Ramos (cell line): Measurements from ENCODE around the gene SERGEF.

Experiments used
- in situ Hi-C: fragments of 300-500 bp; cut with MboI; formaldehyde crosslinking; loops from one replicate; pipeline ENCODE4 v1.14.3; 2022; ENCODE audit warnings: low sequenced_read_pairs; ENCODE audit not compliant: unreplicated experiment

Gene SERGEF

DNA sequence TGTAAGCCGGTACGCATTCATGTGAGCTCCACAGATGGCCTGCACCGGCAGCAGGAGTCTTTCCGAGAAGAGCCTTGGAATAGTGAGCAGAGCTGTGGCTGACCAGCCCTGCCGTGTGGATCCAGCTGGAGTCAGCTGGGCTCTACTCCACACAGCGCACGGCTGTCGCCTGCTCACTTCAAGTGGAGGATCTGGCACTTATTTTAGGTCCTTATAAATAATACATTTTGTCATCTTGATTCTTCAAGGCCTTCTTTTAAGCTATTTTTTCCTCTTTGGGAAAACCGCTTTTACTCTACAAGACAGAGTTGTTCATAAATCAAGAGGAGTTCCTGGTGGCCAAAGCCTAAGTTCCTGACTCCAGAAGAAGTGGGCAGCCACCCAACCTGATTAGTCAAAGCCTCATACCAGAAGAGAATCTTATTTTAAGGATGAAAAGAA, 184.5 kb downstream of the SERGEF start:
- in situ Hi-C loops, result no loop called here

DNA sequence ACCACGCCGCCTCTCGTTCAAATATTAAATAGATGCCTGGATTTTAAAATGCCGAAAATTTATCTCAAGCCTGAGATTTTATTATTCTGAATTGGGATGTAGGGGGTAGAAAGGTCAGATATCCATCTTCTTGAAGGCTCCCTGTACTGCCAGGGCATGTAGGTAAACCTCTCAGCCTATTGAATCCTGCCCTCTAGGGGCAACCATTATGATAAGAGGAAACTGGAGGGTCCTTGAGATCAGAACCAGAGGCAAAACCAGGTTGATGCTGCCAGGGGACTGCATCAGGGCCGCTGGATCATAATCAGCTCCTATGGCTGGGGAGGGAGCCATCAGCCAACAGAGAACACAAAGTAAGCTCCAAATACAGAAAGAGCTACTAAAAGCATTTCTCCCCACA, 185.8 kb downstream of the SERGEF start:
- in situ Hi-C loops, result no loop called here

- in situ Hi-C loops, result no loop called here
Observed at GRCh38 chr11:17822401-17822781, 190.5 kb downstream of the SERGEF start.

DNA sequence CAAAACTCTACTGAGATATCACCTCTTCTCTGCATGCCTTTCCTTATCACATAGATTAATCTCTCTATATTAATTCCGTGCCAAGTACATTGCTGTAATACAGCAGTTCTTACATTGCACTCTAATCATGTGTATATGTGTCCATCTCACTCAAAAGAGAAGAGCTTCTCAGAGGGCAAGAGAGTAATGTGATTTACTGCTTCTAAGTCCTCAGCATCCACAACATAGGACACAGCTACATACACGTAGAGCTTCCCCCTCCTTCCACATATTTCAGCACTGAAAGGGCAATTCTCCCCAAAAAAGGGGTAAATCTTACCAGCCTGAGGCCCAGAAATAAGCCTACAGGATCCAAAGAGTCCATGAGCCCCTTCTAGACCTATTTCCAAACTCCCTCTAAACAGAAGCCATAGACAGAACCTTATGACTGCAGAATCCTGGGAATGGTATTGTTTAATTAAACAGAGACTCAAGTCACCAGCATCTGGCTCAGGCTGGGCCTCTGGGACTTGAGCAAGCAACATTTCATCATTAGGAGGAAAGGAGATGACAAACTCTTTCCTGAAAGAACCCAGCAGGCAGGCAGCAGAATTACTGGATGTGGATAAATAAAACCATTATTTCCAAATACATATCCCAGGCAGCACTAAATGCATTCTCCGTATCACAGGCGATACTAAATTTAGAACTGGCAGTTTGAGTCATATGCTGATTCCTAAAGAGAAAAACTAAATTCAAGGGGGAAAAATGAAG, 191.0 kb downstream of the SERGEF start:
- in situ Hi-C loops, result no loop called here

- in situ Hi-C loops, result no loop called here
Observed at GRCh38 chr11:17816232-17816931, 196.5 kb downstream of the SERGEF start.

GRCh38 chr11:17814546-17814945, 198.3 kb downstream of the SERGEF start:
- in situ Hi-C loops, result no loop called here

DNA sequence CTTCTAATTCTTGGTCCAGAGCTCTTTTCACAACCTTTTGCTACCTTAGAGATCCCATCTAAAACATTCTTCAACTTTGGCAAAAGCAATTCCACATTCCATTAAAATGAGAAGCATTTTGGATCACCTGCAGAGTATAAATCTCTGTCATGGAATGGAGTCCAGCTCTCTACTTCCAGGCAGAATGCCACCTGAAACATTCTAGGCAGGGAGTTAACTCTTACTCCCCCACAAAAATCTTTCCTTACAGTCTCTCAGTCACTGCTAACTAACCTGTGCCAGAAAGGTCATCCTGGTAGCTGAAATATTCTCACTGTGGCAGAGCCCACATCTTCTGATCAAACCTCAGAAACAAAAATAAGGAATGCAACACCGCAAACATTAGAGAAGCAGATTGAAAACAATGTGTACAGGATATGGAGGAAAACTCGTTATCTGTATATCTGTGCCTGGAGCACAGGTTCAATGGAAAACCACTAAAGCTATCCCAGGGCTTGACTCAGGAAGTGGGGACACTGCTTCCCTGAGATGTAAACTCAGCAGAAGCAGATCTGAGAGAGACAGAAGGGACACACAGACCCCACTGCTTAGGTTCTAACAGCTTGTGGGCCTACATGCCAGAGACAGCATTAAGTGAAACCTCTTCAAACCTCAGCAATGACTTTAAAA, 199.3 kb downstream of the SERGEF start:
- in situ Hi-C loops, result no loop called here

DNA sequence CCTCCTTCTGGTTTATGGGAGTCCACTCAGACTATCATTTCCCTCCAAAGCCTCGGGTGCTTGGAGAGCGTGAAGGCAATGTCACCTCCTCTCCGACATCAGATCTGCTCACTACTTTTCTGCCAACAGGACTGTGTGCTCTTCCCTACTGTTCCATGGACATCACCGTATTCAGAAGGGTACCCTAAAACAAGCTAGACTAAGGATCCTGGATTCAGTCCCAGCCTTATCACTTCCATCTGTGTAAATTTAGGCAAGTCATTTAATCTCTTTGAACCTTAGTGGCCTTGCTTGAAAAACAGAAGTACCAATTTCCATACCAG, 200.0 kb downstream of the SERGEF start:
- in situ Hi-C loops, result no loop called here

DNA sequence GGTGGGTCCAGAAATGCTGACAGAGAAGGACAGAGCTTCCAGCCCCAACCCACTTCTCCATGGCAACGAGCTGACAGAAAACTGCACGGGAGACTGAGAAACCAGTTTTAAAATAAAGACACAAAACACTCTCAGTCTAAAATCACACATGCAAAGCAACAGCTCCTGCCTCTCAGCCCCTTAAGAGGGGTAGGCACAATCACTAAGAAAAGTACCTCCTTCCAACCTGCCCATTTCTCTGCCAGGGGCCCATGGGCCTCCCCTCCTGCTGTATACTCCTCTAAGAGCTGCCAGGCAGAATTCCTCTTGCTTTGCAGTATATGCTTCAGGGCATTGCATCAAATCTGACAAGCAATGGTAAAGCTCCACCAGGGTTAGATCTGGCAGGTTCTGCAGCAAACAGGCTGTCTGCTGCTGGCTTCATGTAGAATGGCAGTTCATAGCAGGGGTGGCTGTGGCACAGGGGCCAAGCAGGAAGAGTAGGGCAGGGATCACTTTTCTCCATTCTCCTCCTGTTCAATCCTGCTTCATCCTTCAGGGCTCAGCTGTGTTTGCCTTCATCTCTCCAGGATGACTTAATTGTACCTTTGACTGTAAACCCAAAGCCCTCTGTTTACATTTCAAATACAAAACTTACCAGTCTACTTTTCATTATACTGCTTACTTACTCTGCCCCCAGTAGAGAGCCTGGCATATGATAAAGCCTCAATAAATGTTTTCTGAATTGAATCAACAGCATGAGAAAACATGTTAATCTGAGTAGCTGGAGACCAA, 200.6 kb downstream of the SERGEF start:
- in situ Hi-C loops, result no loop called here

GRCh38 chr11:17811352-17811751, 201.5 kb downstream of the SERGEF start:
- in situ Hi-C loops, result no loop called here

DNA sequence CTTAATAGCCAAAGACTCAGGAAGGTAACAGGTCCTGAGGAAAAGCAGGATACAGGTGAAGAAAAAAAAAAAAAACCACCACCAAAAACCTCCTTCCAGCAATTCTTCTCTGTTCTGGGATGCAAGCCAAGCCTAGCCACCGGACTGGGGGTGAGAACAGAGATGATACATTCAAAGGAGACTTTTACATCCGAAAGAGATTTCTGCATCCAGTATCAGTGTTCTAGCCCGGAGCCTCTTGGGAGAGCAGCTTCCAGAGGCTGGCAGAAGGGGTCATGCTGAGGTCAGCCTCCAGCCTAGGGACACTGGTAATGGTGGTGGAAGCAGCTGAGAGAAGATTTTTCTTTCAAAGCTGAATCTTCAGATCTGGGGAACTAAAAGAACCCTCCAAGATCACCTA, 202.1 kb downstream of the SERGEF start:
- in situ Hi-C loops, result no loop called here

GRCh38 chr11:17810041-17810440, 202.8 kb downstream of the SERGEF start:
- in situ Hi-C loops, result no loop called here

GRCh38 chr11:17807034-17807433, 205.8 kb downstream of the SERGEF start:
- in situ Hi-C loops, result no loop called here

GRCh38 chr11:17805873-17806272, 207.0 kb downstream of the SERGEF start:
- in situ Hi-C loops, result no loop called here

DNA sequence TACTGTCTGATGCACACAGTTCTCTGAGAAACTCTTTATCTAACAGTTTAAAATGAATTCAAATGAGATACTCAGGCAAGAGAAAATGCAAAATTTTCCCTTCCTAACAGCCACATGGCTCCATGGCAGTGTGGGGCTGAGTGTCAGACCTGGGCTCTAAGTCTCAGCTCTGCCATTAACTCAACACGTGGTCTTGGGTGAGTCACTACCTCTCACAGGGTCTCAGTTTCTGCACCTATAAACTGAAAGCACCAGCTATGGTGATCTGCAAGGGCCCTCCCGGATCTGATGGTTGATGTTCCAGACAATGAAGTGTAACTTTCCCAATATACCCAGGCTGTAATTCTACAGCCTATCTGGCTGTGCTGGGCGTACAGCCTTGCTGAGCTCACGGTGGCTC, 207.8 kb downstream of the SERGEF start:
- in situ Hi-C loops, result no loop called here

- in situ Hi-C loops, result no loop called here
Observed at GRCh38 chr11:17803754-17804334, 209.0 kb downstream of the SERGEF start.

- in situ Hi-C loops, result no loop called here
Observed at GRCh38 chr11:17802491-17802890, 210.4 kb downstream of the SERGEF start.

- in situ Hi-C loops, result no loop called here
Observed at GRCh38 chr11:17801166-17801565, 211.7 kb downstream of the SERGEF start.

- in situ Hi-C loops, result no loop called here
Observed at GRCh38 chr11:17799147-17799546, 213.7 kb downstream of the SERGEF start.

GRCh38 chr11:17798716-17799115, 214.1 kb downstream of the SERGEF start:
- in situ Hi-C loops, result no loop called here
